ENCODE measurements around the gene CST1.
"Not testable (repeated sequence)": the region's sequence is repeated elsewhere in the genome, so short reads cannot be mapped to it uniquely, and the experiment has no call there.

The CST1 gene

DNA sequence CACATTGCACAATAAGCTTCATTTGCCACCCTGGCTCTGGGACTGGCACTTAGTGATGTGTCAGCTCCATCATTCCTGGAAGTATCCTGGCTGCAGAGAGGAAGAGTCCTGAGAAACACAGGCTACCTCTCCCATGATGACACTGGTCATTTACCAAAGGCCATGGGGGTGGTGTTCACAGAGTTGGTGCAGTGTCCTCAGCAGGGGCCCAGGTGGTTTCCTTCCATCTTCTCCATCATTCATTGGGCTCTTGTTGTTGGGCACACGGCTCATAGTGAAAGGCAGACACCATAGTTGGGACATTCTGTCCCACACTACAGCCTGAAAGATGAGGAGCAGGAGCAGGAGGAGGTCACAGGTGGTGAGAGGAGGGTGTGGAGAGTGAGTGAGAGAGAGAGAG lies 15.8 kb upstream of the CST1 start:
- no peak overlapping the region for H3K4me3 ChIP-seq (replicated peaks; ENCODE audit: low read depth, low read length)
- TF ChIP-seq, protein P1, sequence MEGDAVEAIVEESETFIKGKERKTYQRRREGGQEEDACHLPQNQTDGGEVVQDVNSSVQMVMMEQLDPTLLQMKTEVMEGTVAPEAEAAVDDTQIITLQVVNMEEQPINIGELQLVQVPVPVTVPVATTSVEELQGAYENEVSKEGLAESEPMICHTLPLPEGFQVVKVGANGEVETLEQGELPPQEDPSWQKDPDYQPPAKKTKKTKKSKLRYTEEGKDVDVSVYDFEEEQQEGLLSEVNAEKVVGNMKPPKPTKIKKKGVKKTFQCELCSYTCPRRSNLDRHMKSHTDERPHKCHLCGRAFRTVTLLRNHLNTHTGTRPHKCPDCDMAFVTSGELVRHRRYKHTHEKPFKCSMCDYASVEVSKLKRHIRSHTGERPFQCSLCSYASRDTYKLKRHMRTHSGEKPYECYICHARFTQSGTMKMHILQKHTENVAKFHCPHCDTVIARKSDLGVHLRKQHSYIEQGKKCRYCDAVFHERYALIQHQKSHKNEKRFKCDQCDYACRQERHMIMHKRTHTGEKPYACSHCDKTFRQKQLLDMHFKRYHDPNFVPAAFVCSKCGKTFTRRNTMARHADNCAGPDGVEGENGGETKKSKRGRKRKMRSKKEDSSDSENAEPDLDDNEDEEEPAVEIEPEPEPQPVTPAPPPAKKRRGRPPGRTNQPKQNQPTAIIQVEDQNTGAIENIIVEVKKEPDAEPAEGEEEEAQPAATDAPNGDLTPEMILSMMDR (IDR thresholded peaks at IDR 0.05; ENCODE audit: low read length, missing control alignments) = no peak
- DNase-seq (ENCODE audit: low read depth) = no peak

DNA sequence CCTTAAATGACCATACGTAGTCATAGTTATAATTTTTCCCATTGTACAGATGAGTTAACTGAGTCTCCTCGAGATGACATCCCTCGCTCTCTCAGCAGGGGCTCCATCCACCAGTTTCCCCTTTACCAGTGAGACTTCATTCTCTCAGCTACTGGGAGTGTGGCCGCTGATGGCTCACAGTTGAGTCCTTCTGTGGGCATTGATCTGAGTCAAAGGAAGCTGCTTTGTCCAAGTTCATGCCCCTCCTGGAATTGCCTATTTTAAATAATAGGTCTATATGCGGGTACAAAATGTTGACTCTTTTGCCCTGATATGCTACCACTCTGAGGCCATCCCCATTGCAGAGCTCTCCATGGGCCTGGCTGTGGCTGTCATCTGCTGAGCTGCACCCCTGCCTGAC lies 14.8 kb upstream of the CST1 start:
- H3K4me3 ChIP-seq (replicated peaks; ENCODE audit: low read depth, low read length) = no peak overlapping the region
- no peak for DNase-seq (ENCODE audit: low read depth)
- TF ChIP-seq, protein P1 (IDR thresholded peaks at IDR 0.05; ENCODE audit: low read length, missing control alignments) = no peak

DNA sequence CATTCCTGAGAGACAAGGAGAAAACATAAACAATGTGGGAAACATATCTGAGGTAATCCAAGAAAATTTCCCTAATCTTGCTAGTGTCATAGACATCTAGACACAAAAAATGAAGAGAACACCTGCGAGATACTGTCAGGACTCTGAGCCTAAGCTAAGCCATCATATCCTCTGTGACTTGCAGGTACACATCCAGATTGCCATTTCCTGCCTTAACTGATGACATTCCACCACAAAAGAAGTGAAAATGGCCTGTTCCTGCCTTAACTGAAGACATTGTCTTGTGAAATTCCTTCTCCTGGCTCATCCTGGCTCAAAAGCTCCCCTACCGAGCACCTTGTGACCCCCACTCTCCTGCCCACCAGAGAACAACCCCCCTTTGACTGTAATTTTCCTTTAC lies 13.9 kb upstream of the CST1 start:
- DNase-seq (ENCODE audit: low read depth) = not testable (repeated sequence)

DNA sequence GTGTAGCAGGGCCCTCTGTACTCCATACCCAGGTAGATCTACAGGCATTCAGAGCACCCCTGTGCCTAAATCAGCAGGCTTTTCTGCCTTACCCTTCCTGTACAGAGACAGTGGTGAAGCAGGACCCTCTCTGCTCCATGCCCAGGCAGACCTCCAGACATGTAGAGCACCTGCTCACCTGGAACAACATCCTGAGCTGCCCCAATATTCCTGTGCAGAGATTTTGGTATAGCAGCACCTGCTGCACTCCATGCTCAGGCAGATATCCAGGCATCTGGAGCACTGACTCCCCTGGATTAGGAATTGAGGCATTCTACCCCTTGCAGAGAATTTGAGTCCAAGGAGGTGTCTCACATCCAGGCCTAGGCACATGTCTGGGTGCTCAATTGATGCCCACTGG lies 12.6 kb upstream of the CST1 start:
- DNase-seq (ENCODE audit: low read depth) = no peak
- TF ChIP-seq, protein P1 (IDR thresholded peaks at IDR 0.05; ENCODE audit: low read length, missing control alignments) = no peak
- H3K4me3 ChIP-seq (replicated peaks; ENCODE audit: low read depth, low read length) = no peak overlapping the region

More for the DNA sequence above, 13.9 kb upstream of the CST1 start:
- H3K4me3 ChIP-seq (replicated peaks; ENCODE audit: low read depth, low read length) = not testable (repeated sequence)

DNA sequence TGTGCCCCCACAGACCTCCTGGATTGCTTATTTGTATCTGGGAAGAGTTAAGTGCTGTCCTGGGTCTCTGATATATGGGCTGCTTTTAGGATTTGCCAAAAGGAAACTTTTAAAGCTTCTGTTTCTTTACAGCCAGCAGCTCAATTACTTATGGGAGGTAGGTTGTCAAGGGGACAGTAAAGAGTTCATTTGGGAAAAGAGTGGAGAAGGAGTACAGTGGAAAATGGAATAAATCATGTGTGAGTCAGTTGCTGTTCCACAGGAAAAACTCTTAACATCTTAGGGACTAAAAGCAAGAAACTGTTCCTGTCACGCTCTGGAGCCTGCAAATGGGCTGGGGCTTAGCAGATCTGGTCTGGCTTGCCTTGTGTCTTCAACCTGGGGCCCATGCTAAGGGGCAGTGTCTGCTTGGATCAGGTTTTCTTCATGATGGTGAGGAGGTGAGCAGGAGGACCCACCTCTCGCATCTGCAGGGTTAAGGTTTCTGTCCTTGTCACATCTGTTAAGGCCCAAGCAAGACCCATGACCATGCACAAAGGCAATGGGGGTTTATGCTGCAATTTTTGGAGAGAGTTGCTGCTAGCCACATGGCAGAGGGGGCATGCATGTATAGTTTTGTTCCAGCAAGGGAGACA lies 8.7 kb upstream of the CST1 start:
- TF ChIP-seq, protein P1 (IDR thresholded peaks at IDR 0.05; ENCODE audit: low read length, missing control alignments) = no peak
- DNase-seq (ENCODE audit: low read depth) = no peak
- H3K4me3 ChIP-seq (replicated peaks; ENCODE audit: low read depth, low read length) = no peak overlapping the region

DNA sequence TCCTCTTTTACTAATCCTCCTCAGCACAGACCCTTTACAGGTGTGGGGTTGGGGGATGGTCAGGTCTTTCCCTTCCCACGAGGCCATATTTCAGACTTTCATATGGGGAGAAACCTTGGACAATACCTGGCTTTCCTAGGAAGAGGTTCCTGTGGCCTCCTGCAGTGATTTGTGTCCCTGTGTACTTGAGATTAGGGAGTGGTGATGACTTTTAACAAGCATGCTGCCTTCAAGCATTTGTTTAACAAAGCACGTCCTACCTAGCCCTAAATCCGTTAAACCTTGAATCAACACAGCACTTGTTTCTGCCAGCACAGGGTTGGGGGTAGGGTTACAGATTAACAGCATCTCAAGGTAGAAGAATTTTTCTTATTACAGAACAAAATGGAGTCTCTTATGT lies 6.1 kb upstream of the CST1 start:
- DNase-seq (ENCODE audit: low read depth); H3K4me3 ChIP-seq (replicated peaks; ENCODE audit: low read depth, low read length): not testable (repeated sequence)

DNA sequence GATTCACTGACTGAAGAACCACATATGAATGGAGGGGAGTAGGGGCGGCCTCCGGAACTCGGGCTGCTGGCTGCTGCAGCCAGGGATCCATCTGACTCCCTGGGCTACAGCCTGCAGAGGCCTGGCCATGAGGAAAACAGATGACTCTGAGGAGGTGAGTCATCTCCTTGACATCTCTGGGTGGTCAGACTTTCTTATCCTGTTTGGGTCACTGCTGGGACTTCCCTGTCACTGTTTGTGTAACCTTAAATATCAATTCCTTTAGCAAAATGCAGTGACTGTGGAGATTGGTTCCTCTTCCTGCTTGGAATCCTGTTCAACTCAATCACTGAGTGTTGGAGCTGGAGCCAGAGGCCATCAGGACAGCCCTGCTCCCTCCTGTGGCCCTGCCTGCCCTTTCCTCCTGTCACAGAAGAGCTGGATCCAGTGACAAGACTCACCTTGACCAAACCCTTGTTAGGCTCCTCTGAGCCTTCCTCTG lies 4.4 kb upstream of the CST1 start:
- peak; percentile 35 for DNase-seq (ENCODE audit: low read depth)

DNA sequence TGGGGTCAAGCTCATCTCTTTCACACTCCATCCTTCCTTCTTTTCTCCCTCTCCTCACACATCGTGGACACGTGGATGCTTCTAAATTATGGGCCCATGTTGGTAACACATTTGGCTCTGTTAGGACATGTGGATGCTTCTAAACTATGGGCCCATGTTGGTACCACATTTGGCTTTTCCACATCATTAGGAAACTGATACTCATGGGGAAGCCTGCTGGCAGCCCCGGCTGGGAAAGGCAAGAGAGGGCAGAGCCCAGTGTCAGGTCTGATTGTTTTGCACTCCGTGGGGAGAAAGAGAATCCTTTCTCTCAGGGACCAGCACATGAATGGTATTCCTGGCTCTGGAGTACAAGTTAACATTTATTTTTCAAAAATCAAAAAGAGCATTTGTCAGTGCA lies 4.0 kb upstream of the CST1 start:
- TF ChIP-seq, protein P1 (IDR thresholded peaks at IDR 0.05; ENCODE audit: low read length, missing control alignments) = no peak
- no peak overlapping the region for H3K4me3 ChIP-seq (replicated peaks; ENCODE audit: low read depth, low read length)
- DNase-seq (ENCODE audit: low read depth) = no peak

More for the DNA sequence above, 4.4 kb upstream of the CST1 start:
- H3K4me3 ChIP-seq (replicated peaks; ENCODE audit: low read depth, low read length) = not testable (repeated sequence)
